ENCODE results near the gene GARIN1A.

GRCh38 chr7:128666200-128666599 lies 5.9 kb upstream of the GARIN1A start:
- TF ChIP-seq CTCF (IDR thresholded peaks at IDR 0.05) (no peak), POLR2A (IDR thresholded peaks at IDR 0.05) (no peak), POLR2AphosphoS5 (IDR thresholded peaks at IDR 0.05) (no peak)

All from breast epithelium (tissue), 3 donors.